D721Med (cell line): ENCODE data around the gene NFIA.

Experiments
- DNase-seq: peaks from one replicate; pipeline ENCODE4 v3.0.0; 2011; ENCODE audit warnings: low spot score; ENCODE audit not compliant: insufficient read length
- FAIRE-seq: peaks from 2 replicates; lab custom pipeline; 2011; peaks lifted over from hg19 to GRCh38; lab: Jason Lieb, UNC
- TF ChIP-seq, protein P1 (sequence below): IDR thresholded peaks from 2 replicates; pipeline ENCODE4 v1.5.1; 2012; ENCODE audit warnings: mild to moderate bottlenecking, control low read depth; ENCODE audit not compliant: insufficient read depth; ENCODE audit errors: missing control alignments

The NFIA gene

DNA sequence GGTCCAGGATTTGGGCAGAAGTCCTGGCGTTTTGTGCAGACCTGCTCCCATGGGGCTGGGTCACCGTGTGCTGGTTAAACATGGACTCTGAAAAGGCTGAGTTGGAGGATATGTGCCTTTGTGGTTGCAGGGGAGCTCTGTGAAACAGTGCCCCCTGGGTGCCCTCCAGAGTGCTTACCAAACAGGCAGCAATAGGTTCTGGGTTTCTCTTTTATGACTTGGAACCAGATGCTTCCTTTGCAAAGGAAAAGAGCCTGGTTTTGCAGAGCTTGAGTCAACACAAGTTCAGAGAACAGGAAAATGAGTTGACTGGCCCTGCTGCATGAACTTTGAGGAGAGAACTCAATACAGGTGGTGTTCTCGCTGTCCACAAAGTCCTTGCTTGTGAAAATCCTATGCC, 353.7 kb downstream of the NFIA start:
- no peak for FAIRE-seq
- no peak for DNase-seq
- TF ChIP-seq, protein P1, sequence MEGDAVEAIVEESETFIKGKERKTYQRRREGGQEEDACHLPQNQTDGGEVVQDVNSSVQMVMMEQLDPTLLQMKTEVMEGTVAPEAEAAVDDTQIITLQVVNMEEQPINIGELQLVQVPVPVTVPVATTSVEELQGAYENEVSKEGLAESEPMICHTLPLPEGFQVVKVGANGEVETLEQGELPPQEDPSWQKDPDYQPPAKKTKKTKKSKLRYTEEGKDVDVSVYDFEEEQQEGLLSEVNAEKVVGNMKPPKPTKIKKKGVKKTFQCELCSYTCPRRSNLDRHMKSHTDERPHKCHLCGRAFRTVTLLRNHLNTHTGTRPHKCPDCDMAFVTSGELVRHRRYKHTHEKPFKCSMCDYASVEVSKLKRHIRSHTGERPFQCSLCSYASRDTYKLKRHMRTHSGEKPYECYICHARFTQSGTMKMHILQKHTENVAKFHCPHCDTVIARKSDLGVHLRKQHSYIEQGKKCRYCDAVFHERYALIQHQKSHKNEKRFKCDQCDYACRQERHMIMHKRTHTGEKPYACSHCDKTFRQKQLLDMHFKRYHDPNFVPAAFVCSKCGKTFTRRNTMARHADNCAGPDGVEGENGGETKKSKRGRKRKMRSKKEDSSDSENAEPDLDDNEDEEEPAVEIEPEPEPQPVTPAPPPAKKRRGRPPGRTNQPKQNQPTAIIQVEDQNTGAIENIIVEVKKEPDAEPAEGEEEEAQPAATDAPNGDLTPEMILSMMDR, result no peak

DNA sequence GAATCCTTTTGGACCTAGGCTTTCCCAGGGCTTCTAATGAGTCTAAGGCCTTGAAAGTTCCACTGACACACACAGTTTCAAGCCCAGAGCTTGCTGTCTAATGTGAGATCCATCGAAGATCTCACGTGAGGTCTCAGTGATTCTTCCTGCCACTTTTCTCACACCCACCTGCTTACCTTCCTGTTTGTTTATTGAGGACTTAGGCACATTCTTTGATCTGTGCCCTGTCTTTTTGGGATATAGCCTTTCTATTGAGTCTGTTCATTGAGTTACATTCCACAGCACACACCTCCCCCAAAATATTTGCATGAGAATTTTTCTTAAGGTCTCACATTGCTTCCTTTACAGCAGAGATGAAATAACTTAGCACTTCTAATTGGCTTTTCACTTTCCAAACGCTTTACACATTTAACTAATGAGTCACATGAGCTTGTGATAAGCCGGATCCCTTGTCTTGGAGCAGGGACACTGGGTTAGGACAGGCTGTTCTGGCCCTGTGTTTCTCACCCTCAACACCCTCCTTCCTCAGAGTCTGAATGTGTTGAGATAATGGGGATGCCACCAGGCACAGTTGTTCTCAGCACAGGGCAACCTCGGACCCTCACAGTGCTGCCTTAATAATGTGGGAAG, 354.2 kb downstream of the NFIA start:
- TF ChIP-seq, protein P1, result no peak
- DNase-seq (no peak), FAIRE-seq (no peak)

DNA sequence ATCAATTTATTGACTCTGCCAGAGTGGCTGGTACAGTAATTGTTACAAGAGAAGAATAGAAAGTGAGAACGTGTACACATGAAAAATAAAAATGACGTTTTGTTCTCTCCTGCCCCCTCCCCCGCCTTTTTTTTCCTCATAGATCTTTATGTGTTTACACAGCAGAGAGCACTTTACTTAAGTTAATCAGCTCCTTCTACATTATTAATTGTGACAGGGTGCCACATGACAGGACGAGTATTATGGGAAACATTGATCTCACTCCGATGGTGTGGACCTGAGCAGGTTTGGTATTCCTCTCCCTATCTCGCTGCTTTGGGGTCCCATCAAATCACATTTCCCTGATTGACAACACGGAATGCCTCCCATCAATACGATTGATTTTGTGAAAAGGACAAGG, 356.9 kb downstream of the NFIA start:
- FAIRE-seq (no peak), DNase-seq (no peak)
- TF ChIP-seq, protein P1, result no peak

DNA sequence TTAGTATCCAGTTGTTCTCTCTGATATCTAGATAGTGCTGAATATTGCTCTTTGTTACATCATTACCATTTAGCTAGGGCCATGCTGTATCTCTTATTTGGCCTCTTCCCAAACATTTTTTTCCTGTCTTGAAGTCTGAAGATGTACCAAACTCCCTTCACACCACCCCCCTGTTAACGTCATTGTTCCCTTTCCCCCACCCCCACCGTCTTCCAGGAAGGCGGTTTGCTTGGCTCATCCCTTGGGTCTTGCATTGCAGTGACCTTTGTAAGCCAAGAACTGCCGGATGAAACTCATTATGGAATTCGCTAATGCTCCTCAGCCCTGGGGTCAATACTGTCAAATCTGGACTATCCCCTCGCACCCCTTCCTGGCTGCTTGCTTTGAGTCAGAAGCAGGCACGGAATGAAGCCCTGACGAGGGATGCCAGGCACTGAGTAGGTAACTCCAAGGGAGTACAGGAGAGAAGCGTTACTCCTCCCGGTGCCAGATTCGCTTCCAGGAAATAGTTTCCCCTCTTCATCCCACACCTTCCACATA, 359.4 kb downstream of the NFIA start:
- TF ChIP-seq, protein P1, result no peak
- DNase-seq (no peak), FAIRE-seq (no peak)

DNA sequence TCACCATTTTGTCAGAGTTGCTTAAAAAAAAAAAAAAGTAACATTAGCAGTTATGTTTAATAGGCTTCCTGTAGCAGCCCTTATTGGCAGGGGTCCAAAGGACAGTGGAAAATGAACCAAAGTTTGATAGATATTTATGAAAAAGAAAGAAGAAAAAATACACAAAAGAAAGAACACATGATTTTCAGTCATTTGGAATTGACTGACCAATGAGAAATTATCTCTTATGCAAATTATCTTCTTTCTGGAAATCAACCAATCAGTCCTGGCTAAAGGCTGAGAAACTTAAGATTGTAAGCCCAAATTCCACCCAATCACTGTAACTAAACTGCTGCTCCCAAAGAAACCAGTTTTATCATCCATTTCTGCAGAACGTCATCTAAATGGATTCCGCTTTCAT, 360.2 kb downstream of the NFIA start:
- DNase-seq, result no peak
- FAIRE-seq, result no peak
- TF ChIP-seq, protein P1, result no peak

DNA sequence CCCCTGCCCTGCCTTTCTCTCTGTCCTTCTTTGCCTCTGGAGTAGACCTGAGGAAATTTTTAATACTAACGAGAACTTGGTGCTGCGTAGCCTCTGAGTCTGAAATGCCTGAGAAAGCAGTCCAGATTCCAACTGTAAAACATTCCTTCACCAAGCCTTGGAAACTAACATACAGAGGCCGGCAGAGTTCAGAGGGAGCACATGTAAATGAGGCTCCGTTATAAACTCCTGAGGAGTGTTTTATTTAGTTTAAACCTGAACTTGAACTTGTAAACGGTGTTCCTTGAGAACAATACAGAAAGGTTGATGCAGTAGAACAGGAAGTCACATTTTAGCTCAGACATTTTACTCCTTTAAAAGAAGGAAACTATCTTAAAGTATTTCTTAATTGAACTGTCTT, 361.9 kb downstream of the NFIA start:
- FAIRE-seq (no peak), DNase-seq (no peak)
- TF ChIP-seq, protein P1, result no peak

DNA sequence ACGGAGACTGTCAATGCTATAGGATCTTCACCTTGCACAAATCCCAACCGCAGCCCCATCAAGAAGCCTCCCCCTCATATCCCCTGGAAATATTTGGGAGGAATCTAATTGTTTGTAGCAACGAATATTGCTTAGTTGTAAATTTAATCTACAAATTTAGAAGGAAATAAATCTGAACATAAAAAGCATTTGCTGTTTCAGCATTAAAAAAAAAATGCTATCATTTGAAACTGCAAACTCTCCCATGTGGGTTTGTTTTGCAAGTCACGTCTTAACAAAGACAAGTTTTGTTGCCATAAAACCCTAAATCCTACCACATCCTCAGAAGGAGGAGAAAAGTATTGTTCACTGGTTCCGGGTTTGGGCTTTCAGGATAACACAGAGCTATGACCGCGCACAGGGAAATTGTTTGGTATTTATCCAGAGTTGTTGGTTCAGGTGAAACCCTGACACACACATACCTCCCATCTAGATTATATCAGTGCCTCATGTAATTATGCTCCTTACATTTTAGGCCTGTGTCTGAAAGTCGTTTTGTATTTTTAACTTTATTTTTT, 363.0 kb downstream of the NFIA start:
- FAIRE-seq (no peak), DNase-seq (no peak)
- TF ChIP-seq, protein P1, result no peak
